Measurements from ENCODE around the gene EVA1B. TPM values are rescaled to one million over a fixed set of nuclear protein-coding genes. Genes with fewer than 3 reads are reported as not detected.

The EVA1B gene
- total RNA-seq, 1 experiment from 2014 or later = 25.1 TPM

GRCh38 chr1:36303650-36304360 is 19.6 kb downstream of the EVA1B start:
- intact Hi-C loops (cut with micrococcal nuclease) = no loop called here
- DNase-seq (ENCODE audit: low read depth, low spot score) = no peak

GRCh38 chr1:36303244-36303643 is 20.2 kb downstream of the EVA1B start:
- Histone ChIP-seq H3K27me3 (ENCODE audit: insufficient read depth, low read length) (no peaks in the 10 kb centered on the region), H3K27ac (ENCODE audit: low read depth, low read length) (no peak overlapping the region), H3K4me3 (replicated peaks in 1 of 2; ENCODE audit: low read depth in 1 of 2, low read length in 2 of 2) (no peak overlapping the region), H3K9me2 (ENCODE audit: insufficient read depth) (no peaks in the 10 kb centered on the region), H3K4me1 (ENCODE audit: control insufficient read depth in 1 of 2, insufficient read depth in 2 of 2, low read length in 2 of 2) (peaks cover 12 to 47% of the 10 kb centered on the region in 2 experiments), H3K9me3 (ENCODE audit: control insufficient read depth in 1 of 2, insufficient read depth in 1 of 2, low read depth in 1 of 2, low read length in 2 of 2) (no peaks in the 10 kb centered on the region), H2AFZ (ENCODE audit: low read depth, low read length, poor library complexity, severe bottlenecking) (no peak overlapping the region), H4K20me1 (ENCODE audit: insufficient read depth) (no peaks in the 10 kb centered on the region), H3K4me2 (ENCODE audit: low read length) (no peak overlapping the region), H3K36me3 (ENCODE audit: control insufficient read depth in 1 of 2, insufficient read depth in 2 of 2, low read length in 2 of 2) (peaks cover 37 to 49% of the 10 kb centered on the region in 2 experiments), H3K9ac (ENCODE audit: low read length) (no peak overlapping the region), H3K79me2 (ENCODE audit: insufficient read depth, low read length) (peaks cover 29% of the 10 kb centered on the region; the same call in 1 of the 2 replicates)
- CTCF ChIA-PET = interaction anchor here (1.2 kb wide), 1 partner anchor 154 kb away, joined by 3 read pairs; the partner anchor contains the start of gene TRAPPC3
- DNase-seq (ENCODE audit: low read depth, low spot score) = no peak
- ATAC-seq = no peak
- POLR2A ChIA-PET = no interaction called here
- RAD21 ChIA-PET (ENCODE audit: low non-redundant PET in 1 of 2, low total read pairs in 2 of 2, uncharacterized antibody in 2 of 2, unreplicated experiment in 2 of 2) = no interaction called here
- TF ChIP-seq, protein P1, sequence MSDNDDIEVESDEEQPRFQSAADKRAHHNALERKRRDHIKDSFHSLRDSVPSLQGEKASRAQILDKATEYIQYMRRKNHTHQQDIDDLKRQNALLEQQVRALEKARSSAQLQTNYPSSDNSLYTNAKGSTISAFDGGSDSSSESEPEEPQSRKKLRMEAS (IDR thresholded peaks at IDR 0.05) = no peak
- TF ChIP-seq SRF (IDR thresholded peaks at IDR 0.05; ENCODE audit: low read depth) (no peak), JUND (IDR thresholded peaks at IDR 0.05) (no peak), SIN3A (IDR thresholded peaks at IDR 0.05; ENCODE audit: low read depth) (no peak), ZFX (IDR thresholded peaks at IDR 0.05) (no peak), CBX3 (IDR thresholded peaks at IDR 0.05; ENCODE audit: low read depth) (no peak), CEBPB (IDR thresholded peaks at IDR 0.05; ENCODE audit: low read depth) (no peak), RAD21 (IDR thresholded peaks at IDR 0.05; ENCODE audit: low read depth) (no peak), POLR2A (IDR thresholded peaks at IDR 0.05; ENCODE audit: borderline replicate concordance, extremely low read depth, insufficient read depth, insufficient read length) (no peak), TCF7L2 (IDR thresholded peaks at IDR 0.05; ENCODE audit: borderline replicate concordance, extremely low read depth, insufficient read depth, insufficient read length) (no peak), EGR1 (IDR thresholded peaks at IDR 0.05; ENCODE audit: low read depth) (no peak)
- TF ChIP-seq, protein P2, sequence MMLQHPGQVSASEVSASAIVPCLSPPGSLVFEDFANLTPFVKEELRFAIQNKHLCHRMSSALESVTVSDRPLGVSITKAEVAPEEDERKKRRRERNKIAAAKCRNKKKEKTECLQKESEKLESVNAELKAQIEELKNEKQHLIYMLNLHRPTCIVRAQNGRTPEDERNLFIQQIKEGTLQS (IDR thresholded peaks at IDR 0.05) = no peak
- intact Hi-C loops (cut with micrococcal nuclease) = no loop called here
- BruUV-seq (replicated peaks) = no TSS peak

More at GRCh38 chr1:36303650-36304360, 19.6 kb downstream of the EVA1B start:
- Histone ChIP-seq H3K4me2 (ENCODE audit: low read length) (no peak overlapping the region), H2AFZ (ENCODE audit: low read depth, low read length, poor library complexity, severe bottlenecking) (no peak overlapping the region), H3K4me1 (ENCODE audit: control insufficient read depth in 1 of 2, insufficient read depth in 2 of 2, low read length in 2 of 2) (peaks cover 12 to 42% of the 10 kb centered on the region in 2 experiments), H3K9me2 (ENCODE audit: insufficient read depth) (no peaks in the 10 kb centered on the region), H3K9ac (ENCODE audit: low read length) (no peak overlapping the region), H3K36me3 (ENCODE audit: control insufficient read depth in 1 of 2, insufficient read depth in 2 of 2, low read length in 2 of 2) (peaks cover 36 to 44% of the 10 kb centered on the region in 2 experiments), H3K4me3 (replicated peaks in 1 of 2; ENCODE audit: low read depth in 1 of 2, low read length in 2 of 2) (no peak overlapping the region), H3K27ac (ENCODE audit: low read depth, low read length) (no peak overlapping the region), H3K9me3 (ENCODE audit: control insufficient read depth in 1 of 2, insufficient read depth in 1 of 2, low read depth in 1 of 2, low read length in 2 of 2) (no peaks in the 10 kb centered on the region), H3K27me3 (ENCODE audit: insufficient read depth, low read length) (no peaks in the 10 kb centered on the region), H3K79me2 (ENCODE audit: insufficient read depth, low read length) (peaks cover 23% of the 10 kb centered on the region; the same call in 1 of the 2 replicates), H4K20me1 (ENCODE audit: insufficient read depth) (no peaks in the 10 kb centered on the region)
- no TSS peak for BruUV-seq (replicated peaks)
- ATAC-seq = no peak
- ChIA-PET RAD21 (ENCODE audit: low non-redundant PET in 1 of 2, low total read pairs in 2 of 2, uncharacterized antibody in 2 of 2, unreplicated experiment in 2 of 2) (no interaction called here), POLR2A (no interaction called here), CTCF (no interaction called here)
- TF ChIP-seq SIN3A (IDR thresholded peaks at IDR 0.05; ENCODE audit: low read depth) = no peak
- TF ChIP-seq, protein P2 (IDR thresholded peaks at IDR 0.05) = no peak
- TF ChIP-seq, protein P1 (IDR thresholded peaks at IDR 0.05) = no peak
- no peak for TF ChIP-seq YY1 (IDR thresholded peaks at IDR 0.05; ENCODE audit: extremely low read depth, insufficient replicate concordance, low read depth, low read length)
- no peak for TF ChIP-seq SRF (IDR thresholded peaks at IDR 0.05; ENCODE audit: low read depth)
- no peak for TF ChIP-seq TCF7L2 (IDR thresholded peaks at IDR 0.05; ENCODE audit: borderline replicate concordance, extremely low read depth, insufficient read depth, insufficient read length)
- no peak for TF ChIP-seq POLR2AphosphoS5 (IDR thresholded peaks at IDR 0.05; ENCODE audit: low read depth, low read length)
- TF ChIP-seq ELF1 (IDR thresholded peaks at IDR 0.05; ENCODE audit: borderline replicate concordance, low read depth) = no peak
- TF ChIP-seq EZH2 (IDR thresholded peaks at IDR 0.05) = no peak
